Measurements from ENCODE around the gene C16orf96. TPM values are rescaled to one million over a fixed set of nuclear protein-coding genes. Genes with fewer than 3 reads are reported as not detected.
A peak's percentile ranks its signal among the peaks of the same experiment; 100 is the strongest.

The C16orf96 gene
- 0.11 and 0.16 TPM in 2 replicates for total RNA-seq
- 0.04 TPM for polyA plus RNA-seq (2012)

DNA sequence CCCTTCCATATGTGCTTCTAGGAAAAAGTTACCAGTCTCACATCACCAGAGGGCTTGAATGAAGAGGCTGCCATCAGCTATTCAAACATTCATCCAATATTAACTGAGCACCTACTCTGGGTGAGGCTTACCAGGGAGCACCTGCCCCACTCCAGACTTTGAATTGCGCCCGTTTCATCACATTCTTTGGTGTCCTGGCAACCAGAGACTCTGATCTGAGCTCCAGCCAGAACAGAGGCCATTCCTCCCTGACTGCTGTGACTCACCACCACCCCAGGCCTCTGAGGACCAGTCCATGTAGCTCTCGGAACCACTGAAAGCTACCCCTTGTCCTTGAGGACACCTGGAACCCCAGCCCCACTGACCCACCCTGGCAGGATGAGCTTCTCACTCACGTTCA lies at the start of gene C16orf96:
Gene C16orf96 (plus strand): TSS at position 229 of the 400 bp plus-strand sequence. CDS start 150 bp downstream, at position 379.
- DNase-seq (ENCODE audit: low read depth), result no peak

DNA sequence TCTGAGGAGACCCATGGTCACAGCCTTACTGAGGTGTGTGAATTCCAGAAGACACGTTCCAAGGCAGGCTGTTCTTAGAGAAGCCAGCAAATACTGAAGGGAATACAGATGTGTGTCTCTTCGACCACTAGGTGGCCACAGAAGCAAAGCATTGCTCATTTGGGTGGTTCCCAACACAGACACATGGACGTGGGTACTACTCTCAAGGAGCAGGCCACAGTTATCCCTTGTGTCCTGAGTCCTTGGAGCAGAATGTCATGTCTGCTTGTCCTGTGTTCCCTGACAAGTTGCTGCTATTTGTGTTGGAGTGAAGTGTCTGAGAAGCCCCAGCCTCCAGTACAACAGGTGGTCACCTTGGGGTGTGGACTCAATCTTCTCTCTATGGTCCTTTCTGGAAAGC lies 49.7 kb upstream of the C16orf96 start:
- peak; percentile 88 for DNase-seq (ENCODE audit: low read depth)

DNA sequence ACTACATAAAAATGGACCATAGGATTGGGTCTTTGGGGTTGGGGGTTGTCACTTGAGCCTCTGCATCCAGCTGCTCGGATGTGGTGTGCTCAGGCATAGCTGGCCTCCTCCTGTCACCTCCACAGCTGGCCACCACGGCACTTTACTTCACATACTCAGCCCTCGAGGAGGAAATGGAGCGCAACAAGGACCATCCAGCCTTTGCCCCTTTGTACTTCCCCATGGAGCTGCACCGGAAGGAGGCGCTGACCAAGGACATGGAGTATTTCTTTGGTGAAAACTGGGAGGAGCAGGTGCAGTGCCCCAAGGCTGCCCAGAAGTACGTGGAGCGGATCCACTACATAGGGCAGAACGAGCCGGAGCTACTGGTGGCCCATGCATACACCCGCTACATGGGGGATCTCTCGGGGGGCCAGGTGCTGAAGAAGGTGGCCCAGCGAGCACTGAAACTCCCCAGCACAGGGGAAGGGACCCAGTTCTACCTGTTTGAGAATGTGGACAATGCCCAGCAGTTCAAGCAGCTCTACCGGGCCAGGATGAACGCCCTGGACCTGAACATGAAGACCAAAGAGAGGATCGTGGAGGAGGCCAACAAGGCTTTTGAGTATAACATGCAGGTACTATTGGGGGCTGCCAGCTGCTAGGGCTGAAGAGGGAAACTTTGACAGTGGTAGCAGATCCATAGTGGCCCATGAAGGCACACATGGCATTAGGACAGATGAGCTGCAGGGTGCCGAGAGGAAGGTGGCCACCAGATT lies 48.4 kb upstream of the C16orf96 start:
- DNase-seq (ENCODE audit: low read depth), result no peak

DNA sequence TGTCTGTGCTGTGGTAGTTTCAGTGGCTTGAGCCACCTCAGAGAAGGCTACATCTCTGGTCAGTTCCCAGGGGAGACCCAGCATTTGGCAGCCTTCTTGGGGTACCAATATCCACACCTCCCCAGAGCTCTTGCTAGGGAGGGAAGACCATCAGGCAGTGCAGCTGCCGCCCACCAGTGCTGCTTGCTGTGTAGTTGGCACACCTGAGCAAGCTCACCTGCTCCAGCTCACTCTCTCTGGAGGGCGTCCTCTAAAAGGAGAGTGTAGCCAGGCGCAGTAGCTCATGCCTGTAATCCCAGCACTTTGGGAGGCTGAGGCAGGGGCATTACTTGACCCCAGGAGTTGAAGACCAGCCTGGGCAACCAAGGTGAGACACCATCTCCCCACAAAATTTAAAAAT lies 47.3 kb upstream of the C16orf96 start:
- no peak for DNase-seq (ENCODE audit: low read depth)

DNA sequence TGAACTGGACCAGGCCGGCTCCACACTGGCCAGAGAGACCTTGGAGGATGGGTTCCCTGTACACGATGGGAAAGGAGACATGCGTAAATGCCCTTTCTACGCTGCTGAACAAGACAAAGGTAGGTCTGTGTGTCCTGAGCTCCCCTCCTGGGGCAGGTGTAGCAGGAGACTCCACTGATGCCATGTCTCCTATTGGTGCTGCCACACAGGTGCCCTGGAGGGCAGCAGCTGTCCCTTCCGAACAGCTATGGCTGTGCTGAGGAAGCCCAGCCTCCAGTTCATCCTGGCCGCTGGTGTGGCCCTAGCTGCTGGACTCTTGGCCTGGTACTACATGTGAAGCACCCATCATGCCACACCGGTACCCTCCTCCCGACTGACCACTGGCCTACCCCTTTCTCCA lies 46.7 kb upstream of the C16orf96 start:
- DNase-seq (ENCODE audit: low read depth), result no peak

DNA sequence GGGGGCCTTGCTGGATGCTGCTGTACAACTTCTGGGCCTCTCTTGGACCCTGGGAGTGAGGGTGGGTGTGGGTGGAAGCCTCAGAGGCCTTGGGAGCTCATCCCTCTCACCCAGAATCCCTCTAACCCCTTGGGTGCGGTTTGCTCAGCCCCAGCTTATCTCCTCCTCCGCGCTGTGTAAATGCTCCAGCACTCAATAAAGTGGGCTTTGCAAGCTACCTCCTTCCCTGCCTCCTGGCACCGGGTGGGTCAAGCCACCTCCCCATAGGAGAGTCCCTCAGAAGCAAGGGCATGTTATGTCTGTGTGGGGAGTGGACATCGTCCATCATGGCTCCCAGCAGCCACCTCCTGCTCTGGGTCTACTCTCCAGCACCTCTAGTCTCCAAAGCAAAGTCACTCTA lies 46.0 kb upstream of the C16orf96 start:
- no peak for DNase-seq (ENCODE audit: low read depth)

DNA sequence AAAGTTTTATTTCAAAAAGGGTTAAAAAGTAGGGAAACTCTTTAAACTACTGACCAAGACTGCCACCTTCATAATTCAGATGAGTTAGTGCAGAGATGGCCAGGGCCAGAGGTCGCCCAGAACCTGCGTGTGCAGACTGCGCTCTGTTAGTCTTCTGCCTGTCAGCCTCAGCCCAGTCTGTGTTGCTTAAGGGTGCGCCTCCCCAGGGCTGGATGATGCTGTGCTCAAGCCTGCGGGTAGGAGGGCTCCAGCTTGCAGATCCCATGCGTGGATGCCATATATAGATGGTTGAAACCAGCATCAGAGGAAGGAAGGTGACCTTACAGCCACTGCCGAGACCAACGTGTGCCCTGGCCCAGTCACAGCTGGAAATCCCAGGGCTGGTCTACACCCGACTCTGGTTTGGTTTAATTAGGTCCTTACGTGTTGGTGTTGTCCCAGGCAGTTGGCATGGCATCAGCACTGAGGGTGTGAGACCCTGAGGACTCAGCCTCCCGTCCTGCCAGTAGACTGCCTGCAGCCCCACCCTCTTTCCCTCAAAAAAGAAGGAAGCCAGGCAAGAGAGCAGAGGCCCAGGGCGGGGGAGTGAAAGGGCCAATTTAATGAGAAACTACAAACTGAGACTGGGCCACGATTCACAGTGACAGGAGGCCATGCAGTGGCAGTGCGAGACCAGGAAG lies 45.3 kb upstream of the C16orf96 start:
- no peak for DNase-seq (ENCODE audit: low read depth)

DNA sequence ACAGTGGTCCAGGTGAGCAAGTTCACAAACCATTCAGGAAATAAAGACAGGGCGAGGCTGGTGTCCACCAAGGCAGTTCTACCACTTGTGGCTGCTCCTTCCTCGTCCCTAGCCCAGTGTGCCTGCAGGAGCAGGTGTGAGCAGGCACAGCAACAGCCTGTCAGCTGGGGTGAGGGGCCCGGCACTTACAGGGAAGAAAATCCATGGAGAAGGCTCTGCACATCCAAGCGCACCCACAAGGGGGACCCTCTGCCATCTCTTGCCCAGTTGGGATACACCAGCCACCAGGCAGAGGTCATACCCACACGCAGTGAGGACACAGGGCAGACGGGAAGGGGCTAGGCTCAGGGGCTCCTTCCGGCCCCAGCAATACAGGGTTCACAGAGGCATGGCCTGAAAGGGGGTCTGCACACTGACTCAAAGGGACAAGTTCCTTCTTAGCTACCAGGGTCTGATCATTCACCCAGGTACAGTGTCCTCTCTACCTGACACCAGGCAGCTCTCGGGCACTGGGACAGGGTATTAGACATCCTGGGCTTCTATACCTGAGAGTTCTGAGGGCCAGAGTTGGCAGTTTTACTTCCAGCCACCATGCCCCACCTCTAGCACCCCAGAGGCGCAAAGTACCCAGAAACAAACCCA lies 44.6 kb upstream of the C16orf96 start:
- DNase-seq (ENCODE audit: low read depth), result peak; percentile 76

DNA sequence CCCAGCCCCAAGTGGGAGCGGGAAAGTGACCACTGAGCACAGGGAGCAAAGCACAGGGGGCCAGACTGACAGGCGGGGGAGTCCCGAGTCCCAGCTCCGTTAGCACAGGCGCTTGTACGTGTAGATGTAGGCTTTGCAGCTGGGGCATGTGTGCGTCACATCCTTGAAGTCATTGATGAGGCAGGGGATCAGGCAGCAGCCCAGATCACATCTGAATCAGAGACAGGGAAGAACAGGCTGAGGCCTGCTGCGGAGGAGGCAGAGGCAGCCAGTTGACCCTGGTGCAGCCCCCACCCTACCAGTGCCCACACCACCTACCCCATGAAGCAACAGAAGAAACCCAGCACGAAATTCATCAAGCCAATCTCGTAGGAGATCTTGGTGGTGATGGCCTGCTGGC lies 43.7 kb upstream of the C16orf96 start:
- no peak for DNase-seq (ENCODE audit: low read depth)

DNA sequence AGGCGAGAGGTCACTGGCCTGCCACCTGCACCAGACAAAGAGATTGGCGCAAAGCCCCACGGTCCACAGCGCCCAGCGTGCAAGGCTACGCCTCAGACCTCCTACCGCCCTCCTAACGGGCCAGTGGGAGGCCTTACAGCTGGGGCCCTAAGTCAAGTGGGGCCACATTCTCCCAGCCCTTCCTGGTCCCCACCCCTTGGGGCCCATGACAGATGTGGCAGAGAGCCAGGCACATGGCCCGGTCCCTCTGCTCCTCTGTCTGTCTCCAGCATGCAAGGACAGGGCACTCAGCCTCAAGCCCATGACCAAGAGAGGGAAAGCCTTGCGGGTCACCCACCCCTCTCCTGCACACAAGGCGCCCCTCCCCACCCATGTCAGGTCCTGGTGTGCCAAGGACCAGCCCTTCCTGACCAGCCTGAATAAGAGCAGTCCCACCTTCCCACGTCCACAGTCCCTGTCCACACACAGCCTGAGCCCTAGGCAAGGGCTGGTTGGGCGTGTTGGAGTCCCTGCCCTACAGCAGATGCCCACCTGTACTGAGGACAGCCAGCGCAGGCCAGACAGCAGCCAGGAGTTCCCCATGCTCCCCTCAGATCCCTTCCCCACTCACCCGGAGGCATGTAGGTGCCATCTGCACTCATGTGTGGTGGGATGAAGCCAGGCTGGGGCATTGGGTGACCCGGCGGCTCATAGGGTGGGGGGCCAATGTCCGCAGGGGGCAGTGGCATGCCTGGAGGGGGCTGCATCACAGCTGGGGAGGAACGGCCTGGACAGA lies 42.9 kb upstream of the C16orf96 start:
- no peak for DNase-seq (ENCODE audit: low read depth)

DNA sequence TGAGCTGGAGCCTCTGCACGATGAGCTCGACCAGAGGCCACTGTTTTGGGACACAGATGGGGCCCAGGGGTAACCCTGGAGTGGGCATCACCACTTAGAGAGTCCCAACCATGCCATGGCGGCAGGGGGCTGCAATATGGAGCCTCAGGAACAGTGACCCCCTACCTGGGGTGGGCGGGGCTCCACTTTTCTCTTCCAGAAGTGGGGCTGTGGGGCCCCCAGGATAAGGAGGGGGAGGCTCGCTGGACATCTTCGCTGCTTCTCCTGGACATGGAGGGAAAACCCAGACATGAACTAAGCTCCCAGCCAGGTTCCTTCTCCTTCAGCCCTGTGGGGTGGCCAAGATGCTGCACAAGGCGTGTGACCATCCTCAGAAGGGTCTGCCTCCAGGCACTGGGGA lies 42.3 kb upstream of the C16orf96 start:
- DNase-seq (ENCODE audit: low read depth), result no peak

DNA sequence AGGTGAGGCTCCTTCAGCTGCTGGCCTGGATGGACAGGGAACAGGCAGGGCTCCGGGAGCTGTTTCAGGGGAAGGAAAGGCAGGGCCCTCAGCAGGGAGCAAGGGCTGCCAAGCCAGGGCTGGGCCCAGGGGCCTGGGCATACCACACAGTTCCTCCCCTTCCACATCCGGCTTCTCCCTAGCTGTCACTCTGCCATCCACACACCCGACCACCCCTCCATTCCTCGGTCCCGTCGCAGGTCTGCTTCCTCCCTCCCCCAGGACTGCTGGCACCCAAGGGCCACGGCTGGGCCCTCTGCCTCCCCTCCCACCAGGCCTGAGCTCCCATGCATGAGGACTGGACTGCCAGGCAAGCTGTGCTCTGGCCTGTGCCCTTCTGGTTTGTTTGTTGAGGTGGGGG lies 41.5 kb upstream of the C16orf96 start:
- no peak for DNase-seq (ENCODE audit: low read depth)

DNA sequence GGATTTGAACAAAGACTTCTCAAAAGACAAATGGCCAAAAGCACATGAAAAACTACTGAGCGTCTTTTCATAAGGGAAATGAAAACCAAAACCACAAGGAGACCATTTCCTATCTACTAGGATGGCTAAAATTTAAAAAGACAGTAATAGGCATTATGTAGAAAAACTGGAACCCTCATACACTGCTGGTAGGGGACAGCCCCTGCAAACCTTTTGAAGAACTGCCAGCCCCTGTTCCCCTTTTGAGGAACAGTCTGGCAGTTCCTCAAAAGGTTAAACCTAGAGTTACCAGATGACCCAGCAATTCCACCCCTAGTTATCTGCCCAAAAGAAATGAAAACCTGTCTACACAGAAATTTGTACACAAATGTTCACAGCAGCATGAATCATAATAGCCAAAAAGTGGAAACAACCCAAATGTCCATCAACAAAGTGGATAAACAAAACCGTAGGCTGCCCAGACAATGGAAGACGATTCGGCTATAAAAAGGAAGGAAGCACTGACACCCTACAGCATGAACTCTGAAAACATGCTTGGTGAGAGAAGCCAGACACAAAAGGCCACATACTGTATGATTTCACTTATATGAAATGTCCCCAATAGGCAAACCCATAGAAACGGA lies 40.4 kb upstream of the C16orf96 start:
- DNase-seq (ENCODE audit: low read depth), result no peak

DNA sequence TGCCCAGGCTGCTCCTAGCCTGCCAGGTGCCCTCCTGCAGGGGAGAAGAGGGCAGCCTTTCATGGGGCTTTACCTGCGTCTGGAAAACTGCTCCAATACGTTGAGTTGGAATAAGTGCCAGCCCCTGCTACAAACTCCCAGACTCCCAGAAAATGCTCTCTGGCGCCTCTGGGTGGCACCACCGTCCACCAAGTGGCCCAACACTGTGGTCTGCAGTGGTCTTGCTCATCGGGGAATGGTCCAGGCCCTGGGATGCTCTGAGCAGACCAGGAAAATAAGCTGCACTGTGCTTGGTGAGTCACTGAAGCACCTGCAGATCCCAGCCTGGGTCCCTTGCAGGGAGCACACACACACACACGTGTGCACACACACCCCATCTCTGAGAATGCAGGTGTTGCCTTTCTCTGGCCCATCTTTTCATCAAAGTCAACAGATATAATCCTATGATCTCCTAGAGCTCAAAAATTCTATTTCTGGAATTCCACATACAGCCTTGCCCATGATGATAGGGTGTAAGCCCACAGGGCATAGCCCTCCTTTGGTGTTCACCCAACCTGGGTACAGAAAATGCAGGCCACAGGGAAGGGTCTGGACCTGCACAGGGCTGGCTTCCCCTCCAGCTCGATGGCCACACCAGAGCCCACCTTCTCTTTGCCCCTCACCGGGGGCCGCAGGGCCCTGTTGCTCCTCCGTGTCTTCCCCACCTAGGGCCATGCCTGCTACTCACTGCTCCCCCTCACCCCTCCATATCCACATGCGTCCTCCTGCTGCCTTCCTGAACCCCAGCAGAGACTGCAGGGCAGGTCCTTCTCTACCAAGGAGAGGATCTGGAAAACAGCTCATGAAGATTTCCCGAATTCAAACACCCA lies 38.1 kb upstream of the C16orf96 start:
- peak; percentile 33 for DNase-seq (ENCODE audit: low read depth)

DNA sequence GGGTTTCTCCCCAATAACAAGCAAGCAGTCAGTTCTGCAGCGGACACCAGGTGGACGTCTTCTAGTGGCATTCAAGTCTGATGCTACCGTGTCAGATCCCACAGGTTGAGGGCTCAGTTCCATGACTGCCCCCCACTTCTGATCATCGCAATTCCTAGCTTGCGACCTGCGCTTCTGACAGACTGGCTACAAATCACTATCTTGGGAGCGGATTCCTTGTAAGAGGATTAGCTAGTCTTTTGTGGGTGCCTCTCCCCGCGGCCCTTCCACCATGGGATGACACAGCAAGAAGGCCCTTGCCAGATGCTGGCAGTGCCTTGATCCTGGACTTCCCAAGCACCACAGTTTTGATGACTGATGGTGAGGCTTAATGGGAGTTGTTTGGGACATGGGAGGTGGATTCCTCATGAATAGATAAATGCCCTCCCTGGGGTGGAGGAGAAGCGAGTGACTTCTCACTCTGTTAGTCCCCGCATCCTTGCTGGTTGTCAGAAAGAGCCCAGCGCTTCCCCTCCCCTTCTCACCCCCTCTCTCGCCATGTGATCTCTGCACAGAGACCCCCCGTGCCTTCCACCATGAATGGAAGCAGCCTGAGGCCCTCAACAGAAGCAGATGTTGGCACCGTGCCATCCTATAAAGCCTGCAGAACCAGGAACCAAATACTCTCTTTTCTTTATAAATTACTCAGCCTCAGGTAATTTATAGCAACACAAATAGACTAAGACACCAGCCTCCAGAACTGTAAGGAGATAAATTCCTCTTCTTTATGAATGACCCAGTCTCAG lies 36.7 kb upstream of the C16orf96 start:
- DNase-seq (ENCODE audit: low read depth), result no peak

DNA sequence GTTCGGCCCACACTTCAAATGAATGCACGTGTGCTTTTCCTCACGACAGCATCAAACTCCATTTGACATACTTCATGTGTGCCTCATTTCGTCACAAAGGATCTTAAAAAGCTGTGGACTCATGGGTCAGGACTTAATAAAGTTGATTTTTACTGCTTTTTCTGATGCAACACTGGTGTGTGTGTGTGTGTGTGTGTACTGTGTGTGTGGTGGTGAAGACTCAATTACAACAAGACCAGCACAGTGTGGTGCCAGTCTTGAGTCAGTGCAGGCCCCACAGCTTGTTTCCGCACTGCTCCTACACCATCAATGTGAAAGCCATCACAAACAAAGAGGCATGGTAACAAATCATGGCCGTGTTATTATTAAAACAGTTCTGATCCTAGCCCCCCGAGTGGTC lies 35.2 kb upstream of the C16orf96 start:
- no peak for DNase-seq (ENCODE audit: low read depth)

DNA sequence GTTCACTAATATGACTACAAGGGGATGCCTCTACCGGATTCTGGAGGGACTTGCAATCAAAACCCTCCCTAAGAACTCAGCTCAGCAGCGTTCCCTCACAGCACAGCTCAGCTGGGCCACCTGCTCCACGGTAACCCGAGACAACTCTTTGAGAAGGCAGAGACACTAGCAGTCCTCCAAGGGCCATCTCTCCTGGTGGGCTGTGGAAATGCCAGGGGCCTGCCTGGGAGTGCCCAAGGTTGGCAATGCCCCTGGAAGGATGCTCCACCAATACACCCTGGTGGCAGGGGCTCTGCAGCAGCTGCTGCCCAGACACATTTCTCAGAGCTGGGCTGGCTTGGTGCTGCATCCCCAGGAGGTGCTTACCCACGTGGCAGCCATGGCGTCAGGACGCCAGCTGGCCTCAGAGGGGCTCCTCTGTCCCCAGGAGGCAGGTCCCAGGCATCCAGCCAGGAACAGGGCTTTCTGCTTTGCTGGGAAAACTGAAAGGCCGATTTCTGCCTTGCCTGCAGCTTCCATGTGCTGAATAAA lies 34.0 kb upstream of the C16orf96 start:
- peak; percentile 74 for DNase-seq (ENCODE audit: low read depth)

DNA sequence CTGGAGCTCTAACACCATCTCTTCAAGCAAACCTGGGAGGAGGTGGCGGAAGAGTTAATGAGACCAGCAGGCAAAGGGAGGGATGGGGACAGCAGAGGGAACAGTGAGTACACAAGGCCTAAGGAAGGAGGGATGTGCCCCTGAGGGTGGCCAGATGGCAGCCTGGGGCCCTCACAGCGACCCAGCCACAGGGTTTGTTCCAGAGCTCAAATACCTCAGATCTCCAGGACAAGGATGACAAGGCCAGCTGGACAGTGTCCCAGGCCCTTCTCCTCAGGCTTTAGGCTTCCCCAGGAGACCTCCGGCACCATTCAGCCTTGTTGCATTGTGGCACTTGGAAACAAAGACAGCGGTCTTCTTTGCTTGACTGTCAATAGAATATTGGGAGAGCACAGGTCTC lies 32.5 kb upstream of the C16orf96 start:
- peak; percentile 17 for DNase-seq (ENCODE audit: low read depth)

DNA sequence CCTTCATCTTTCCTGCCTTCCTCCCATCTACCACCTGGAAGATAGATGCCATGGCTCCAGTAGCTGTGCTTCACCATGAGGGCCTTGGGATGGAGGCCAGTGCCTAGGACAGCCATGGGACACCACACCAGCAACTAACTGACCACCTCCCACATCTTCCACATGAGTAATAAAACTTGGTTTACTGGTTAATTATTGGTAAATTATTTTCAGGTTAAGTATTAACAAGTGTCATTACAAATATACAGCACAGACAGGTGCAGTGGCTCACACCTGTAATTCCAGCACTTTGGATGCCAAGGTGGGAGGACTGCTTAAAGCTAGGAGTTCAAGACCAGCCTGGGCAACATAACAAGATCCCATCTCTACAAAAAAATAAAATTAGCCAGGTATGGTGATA lies 31.6 kb upstream of the C16orf96 start:
- DNase-seq (ENCODE audit: low read depth), result no peak
